ENCODE measurements around the gene TMC8. TPM values are rescaled to one million over a fixed set of nuclear protein-coding genes. Genes with fewer than 3 reads are reported as not detected.
"Not testable (repeated sequence)": the region's sequence is repeated elsewhere in the genome, so short reads cannot be mapped to it uniquely, and the experiment has no call there.

The TMC8 gene
- total RNA-seq, 6 donors from 2014 or later, result 10.8 to 65.0 (median 33.8) TPM

DNA sequence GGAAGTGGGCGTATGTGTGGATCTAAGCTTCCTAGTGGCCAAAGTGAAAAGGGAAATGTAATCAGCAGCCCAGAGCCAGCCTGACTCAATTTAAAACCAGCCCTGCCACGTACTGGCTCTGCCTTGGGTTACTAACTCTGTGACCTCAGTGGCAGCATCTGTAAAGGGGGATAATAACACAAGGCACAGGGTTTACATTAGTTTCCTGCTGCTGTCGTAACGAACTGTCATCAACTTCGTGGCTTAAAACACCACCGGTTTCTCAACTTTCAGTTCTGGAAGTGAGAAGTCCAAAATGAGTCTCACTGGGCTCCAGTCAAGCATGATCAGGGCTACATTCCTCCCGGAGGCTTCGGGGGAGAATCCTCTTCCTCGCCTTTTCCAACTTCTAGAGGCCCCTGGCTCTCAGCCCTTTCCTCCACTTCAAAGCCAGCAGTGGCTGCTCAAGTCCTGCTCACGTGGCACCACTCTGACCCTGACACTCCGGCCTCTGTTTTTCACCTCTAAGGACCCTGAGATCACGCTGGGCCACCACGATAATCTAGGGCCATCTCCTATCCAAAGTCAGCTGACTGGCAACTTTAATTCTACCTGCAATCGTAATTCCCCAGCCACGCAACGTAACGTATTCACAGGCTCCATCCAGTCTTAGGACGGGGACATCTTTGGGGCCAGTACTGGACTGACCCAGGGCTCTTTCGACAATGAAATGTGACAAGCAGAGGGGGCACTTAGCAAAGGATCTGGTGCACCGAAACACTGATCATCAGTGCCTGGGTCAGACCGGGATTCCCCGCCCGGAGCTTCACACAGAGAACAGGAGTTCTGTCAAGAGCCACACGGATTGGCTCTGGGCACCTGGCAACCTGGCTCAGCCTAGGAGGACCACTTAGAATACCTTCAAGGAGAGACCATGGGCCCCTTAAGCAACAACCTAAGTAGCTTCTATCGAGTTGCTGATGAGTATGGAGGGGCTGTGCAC is 16.5 kb upstream of the TMC8 start:
- Histone ChIP-seq H3K27ac (peak overlapping the region in 2 of 4 donors; percentile 58 to 69), H3K9me3 (no peaks in the 10 kb centered on the region), H3K27me3 (no peaks in the 10 kb centered on the region), H3K4me1 (peaks cover 4 to 29% (median 22%) of the 10 kb centered on the region in 4 donors), H3K36me3 (peaks cover 7 to 67% (median 49%) of the 10 kb centered on the region in 4 donors), H3K4me3 (no peak overlapping the region)
- ATAC-seq (ENCODE audit: low FRiP score in 2 of 2) (no peak), DNase-seq (peak in 1 of 2 donors; percentile 54)
- TF ChIP-seq EP300 (IDR thresholded peaks at IDR 0.05), result no peak
- TF ChIP-seq, protein P1, sequence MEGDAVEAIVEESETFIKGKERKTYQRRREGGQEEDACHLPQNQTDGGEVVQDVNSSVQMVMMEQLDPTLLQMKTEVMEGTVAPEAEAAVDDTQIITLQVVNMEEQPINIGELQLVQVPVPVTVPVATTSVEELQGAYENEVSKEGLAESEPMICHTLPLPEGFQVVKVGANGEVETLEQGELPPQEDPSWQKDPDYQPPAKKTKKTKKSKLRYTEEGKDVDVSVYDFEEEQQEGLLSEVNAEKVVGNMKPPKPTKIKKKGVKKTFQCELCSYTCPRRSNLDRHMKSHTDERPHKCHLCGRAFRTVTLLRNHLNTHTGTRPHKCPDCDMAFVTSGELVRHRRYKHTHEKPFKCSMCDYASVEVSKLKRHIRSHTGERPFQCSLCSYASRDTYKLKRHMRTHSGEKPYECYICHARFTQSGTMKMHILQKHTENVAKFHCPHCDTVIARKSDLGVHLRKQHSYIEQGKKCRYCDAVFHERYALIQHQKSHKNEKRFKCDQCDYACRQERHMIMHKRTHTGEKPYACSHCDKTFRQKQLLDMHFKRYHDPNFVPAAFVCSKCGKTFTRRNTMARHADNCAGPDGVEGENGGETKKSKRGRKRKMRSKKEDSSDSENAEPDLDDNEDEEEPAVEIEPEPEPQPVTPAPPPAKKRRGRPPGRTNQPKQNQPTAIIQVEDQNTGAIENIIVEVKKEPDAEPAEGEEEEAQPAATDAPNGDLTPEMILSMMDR (IDR thresholded peaks at IDR 0.05), result no peak
- no peak for TF ChIP-seq POLR2A (IDR thresholded peaks at IDR 0.05)
- peak in 1 of 2 donors; percentile 13 for TF ChIP-seq POLR2AphosphoS5 (IDR thresholded peaks at IDR 0.05)
- 71 to 76% methylated on average over 19 to 25 of the region's 25 CpGs for WGBS, 2 donors

DNA sequence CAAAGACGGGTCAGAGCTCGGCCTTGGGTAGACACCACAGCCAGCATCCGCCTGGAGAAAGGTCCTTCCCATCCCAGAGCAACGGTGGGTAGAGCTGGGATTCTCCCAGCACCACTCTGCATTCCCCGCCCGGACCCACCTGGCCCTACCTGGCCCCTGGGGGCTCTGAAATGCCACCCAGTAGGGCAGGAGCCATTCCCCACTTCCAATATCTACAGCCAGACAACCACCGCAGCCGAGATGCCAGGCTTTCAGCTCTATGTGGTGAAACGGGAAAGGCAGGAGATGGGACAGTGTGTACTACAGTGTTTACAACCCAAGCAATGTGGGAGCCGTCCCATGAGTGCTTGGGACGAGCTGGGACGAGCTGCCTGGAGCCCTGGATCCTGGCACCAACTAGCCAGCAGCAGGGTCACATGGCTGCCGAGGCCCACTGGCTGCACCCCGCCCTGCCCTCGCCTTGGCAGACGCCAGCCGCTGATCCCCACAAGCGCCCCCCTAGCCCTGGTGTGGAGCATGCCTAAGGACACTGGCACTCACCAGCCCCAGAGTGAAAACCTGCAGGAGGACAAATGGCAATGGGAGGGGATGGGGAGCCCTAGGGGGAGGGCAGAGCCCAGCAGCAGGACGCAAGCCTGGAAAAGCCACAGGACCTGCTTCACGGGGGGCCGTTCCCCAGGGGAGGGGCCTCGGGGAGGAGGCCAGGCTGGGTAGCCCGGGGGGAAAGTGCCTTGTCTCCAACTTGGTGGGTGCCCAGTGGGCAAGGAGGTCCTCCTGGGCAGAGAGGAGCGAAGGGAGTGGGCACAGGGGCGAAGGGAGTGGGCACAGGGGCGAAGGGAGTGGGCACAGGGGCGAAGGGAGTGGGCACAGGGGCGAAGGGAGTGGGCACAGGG is 15.5 kb upstream of the TMC8 start:
- no peak overlapping the region for H3K4me3 ChIP-seq
- H3K27me3 ChIP-seq, result no peaks in the 10 kb centered on the region
- no peak for DNase-seq
- TF ChIP-seq, protein P1 (IDR thresholded peaks at IDR 0.05), result no peak
- TF ChIP-seq POLR2AphosphoS5 (IDR thresholded peaks at IDR 0.05), result no peak
- no peaks in the 10 kb centered on the region for H3K9me3 ChIP-seq
- 79 to 80% methylated on average over 14 to 22 of the region's 28 CpGs for WGBS, 2 donors
- H3K4me1 ChIP-seq, result peaks cover 4 to 29% (median 22%) of the 10 kb centered on the region in 4 donors
- no peak for ATAC-seq (ENCODE audit: low FRiP score in 2 of 2)
- H3K27ac ChIP-seq, result peak overlapping the region in 1 of 4 donors; percentile 26
- H3K36me3 ChIP-seq, result peaks cover 7 to 60% (median 43%) of the 10 kb centered on the region in 4 donors

DNA sequence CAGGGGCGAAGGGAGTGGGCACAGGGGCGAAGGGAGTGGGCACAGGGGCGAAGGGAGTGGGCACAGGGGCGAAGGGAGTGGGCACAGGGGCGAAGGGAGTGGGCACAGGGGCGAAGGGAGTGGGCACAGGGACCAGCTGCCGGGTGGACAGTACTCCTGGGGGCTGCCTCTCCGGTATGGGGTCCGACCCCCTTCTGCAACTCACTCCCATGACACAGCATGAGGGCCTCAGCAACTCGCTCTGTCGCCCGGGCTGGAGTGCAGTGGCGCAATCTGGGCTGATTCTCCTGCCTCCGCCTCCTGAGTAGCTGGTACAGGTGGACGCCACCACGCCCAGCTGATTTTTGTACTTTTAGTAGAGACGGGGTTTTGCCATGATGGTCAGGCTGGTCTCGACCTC is 14.8 kb upstream of the TMC8 start:
- WGBS, 2 donors, result 85 to 88% methylated on average over 7 to 16 of the region's 18 CpGs

DNA sequence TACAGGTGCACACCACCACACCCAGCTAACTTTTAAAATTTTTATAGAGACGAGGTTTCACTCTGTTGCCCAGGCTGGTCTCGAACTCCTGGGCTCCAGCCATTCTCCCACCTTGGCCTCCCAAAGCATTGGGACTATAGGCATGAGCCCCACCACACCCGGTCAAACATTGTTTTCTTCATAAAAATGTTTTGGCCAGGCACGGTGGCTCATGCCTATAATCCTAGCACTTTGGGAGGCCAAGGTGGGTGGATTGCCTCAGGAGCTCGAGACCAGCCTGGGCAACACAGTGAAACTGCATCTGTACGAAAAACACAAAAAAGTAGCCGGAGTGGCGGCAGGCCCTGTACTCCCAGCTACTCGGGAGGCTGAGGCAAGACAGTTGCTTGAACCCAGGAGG is 14.2 kb upstream of the TMC8 start:
- no peak overlapping the region for H3K27ac ChIP-seq
- peaks cover 0 to 60% (median 42%) of the 10 kb centered on the region in 4 donors for H3K36me3 ChIP-seq
- ATAC-seq (ENCODE audit: low FRiP score in 2 of 2) (no peak), DNase-seq (no peak)
- TF ChIP-seq, protein P1 (IDR thresholded peaks at IDR 0.05), result no peak
- TF ChIP-seq POLR2AphosphoS5 (IDR thresholded peaks at IDR 0.05), result no peak
- no peak for TF ChIP-seq EP300 (IDR thresholded peaks at IDR 0.05)
- TF ChIP-seq POLR2A (IDR thresholded peaks at IDR 0.05), result no peak
- no peaks in the 10 kb centered on the region for H3K9me3 ChIP-seq
- no peak overlapping the region for H3K4me3 ChIP-seq
- 93 to 98% methylated on average over 9 of the region's 9 CpGs for WGBS, 2 donors
- H3K4me1 ChIP-seq, result peaks cover 4 to 31% (median 23%) of the 10 kb centered on the region in 4 donors
- no peaks in the 10 kb centered on the region for H3K27me3 ChIP-seq

More for the DNA sequence above, 14.8 kb upstream of the TMC8 start:
- ATAC-seq (ENCODE audit: low FRiP score in 2 of 2); H3K4me3 ChIP-seq; DNase-seq; H3K27ac ChIP-seq; H3K27me3 ChIP-seq; H3K9me3 ChIP-seq: not testable (repeated sequence)
- Histone ChIP-seq H3K36me3 (peaks cover 2 to 60% (median 42%) of the 10 kb centered on the region in 4 donors), H3K4me1 (peaks cover 4 to 29% (median 22%) of the 10 kb centered on the region in 4 donors)

Data from upper lobe of left lung (tissue), 6 donors.